IPS-NIHi7 (cell line): ENCODE measurements around the gene GALNT10.
"Not testable (repeated sequence)": the region's sequence is repeated elsewhere in the genome, so short reads cannot be mapped to it uniquely, and the experiment has no call there.

Experiments
- DNase-seq: peaks from one replicate; pipeline ENCODE4 v3.0.0; 2012; ENCODE audit warnings: mixed read lengths; ENCODE audit errors: extremely low spot score

The GALNT10 gene

DNA sequence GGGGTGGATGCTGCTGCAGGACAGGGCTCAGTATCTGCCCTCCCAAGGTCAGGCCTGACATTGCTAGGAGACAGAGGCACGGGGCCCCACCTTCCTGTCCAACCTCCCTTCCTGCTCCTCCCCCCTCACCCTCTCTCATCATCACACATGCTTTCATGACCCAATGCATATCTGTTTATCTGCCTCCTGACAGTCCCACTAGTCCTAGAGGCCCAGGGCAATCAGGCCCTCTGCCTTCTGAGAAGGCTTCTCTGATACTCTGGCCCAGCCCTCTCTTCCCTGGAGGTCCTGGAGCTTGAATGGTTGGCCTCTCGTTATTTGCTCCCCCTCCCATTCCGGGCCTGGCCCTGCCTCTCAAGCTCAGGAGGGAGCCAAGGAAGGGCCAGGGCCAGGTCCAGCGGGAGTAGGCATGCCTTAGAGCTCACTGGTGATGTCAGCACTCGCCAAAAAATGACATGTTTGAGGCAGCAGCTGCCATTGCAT lies 164.6 kb downstream of the GALNT10 start:
- DNase-seq = peak; percentile 54

DNA sequence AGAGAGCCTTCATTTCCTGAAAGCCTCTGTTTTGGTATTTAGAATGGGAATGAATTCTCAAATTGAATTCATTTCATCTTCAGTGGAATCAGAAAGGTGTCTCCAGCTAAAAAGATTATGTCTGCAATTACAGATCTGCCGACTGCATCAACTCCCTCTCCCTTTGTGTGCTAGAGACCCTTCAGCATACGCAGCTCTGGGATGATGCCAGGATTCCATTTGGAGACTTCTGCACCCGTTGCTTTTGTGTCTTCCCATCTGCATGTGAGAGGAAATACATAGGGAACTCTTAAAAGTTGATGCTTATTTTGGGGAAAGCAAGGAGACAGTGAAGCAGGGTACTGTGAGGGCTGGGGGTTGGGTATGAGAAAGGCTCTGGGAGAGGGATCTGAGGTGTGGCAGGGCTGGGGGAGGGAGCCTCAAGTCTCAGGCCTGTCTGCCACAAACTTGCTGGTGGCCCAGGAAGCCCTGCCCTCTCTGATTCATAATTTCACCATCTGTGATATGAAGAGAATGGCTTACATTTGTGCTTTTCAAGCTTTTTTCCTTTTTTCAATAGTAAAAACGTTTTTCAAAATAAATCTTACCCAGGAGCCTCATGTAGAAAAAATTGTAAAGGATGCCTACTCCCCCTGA lies 165.6 kb downstream of the GALNT10 start:
- DNase-seq = no peak

DNA sequence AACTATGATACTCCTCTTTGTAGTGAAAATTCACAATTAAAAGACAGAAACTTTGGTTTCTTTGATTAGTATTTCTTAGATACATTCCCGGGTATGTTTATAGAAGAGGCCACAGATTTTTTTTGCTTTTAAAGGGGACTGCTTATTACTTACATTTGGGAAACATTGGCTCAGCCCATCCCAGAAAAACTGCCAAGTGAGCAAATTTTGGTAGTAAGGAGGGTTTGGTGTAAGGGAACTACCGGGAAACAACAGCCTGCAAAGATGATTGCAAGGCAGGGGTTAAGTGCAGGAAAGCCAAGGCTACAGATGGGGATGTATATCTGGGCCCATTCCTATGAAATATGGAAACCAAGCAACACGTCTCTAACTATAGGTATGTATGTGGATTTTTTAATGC lies 166.4 kb downstream of the GALNT10 start:
- DNase-seq = no peak

DNA sequence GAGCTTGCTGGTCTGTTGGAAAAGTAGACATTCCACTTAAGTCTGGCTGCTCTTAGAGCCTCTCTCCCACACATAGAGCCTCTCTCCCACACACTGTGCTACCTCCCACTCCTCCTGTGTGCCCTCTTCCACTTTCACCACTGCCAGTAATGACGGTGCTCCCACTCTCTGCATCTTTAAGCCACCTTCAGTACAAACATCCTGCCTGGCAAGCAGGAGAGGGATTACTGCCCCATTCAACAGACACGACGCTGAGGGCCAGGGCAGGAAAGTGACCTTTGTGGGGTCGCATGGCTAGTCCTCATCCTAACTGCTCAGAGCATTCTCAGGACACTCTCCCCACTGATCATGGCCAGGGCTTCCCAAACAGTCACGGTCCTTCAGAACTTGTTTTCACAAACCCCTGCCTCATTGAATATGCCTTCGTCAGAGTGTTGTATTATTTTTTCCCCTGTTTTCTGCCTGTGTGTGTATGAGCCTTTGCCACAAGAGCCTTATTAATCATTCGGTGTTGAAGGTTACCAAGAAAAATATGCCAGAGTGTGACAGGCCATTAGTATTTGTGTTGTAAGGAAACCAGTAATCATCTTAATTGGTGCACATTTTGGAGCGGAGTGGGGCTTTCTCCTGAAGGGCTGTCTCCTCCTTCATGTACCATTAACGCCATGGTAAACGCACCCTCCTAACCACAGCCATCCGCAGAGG lies 168.1 kb downstream of the GALNT10 start:
- DNase-seq = no peak

DNA sequence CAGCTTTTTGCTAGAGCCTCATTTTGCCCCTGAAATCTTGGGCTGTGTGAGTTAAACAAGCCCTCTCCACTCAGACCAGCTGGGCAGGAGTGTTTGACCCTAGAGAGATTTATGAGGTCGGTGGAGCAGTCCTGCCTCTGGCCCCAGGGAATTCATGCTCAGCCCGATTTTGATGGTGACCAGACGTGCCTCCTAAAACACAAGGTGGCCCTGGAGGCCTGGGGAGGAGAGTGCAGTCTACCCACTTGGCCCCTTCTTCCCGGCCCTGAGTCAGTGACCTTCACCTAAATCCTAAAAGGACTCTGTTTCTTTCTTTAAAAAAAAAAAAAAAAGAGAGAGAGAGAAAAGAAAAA lies 168.7 kb downstream of the GALNT10 start:
- DNase-seq = no peak

DNA sequence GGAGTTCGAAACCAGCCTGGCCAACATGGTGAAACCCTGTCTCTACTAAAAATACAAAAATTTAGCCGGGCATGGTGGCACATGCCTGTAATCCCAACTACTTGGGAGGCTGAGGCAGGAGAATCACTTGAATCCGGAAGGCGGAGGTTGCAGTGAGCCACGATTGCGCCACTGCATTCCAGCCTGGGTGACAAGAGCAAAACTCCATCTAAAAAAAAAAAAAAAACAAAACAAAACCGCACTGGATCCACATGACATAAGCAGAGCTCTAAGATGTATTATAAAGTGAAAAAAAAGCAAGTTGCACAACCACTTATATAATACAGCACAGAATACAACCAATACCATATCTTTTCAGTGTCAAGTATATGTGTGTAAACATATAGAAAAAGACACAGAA lies 169.7 kb downstream of the GALNT10 start:
- DNase-seq = not testable (repeated sequence)

DNA sequence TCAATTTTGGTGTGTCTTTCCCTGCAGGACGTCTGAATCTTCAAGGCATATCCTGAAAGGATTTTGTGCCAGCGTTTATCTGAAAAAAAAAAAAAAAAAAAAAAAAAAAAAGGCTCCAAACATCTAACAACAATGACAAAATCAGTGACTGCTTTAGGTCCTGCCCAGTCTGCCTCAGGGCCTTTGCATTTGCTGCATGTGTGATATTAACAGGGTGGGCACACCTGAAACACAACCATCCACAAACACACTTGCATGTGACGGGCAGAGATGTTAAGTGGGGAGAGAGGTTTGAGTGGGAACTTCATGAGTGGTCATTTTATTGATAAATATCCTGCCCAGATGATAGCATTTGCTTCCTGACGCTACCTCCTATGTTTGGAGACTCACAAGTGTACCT lies 172.9 kb downstream of the GALNT10 start:
- no peak for DNase-seq

DNA sequence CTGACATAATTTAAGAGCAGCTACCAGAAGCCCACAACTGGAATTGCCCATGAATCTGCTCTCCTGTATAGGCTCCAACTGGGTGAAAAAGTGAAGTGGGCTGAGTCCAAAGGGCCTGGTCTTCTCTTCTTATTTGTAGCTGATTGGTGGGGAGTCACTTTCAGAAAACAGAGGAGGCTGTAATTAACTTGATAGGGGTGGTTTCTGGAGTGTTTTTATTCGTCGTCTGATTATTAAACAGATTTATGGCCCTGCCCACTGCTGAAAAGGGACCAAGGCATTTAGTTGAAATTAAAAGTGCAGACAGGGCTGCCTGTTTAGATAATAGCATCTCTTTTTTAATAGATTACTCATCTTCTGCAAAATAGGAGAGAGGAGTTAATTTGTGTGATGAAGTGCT lies 174.2 kb downstream of the GALNT10 start:
- DNase-seq = no peak

DNA sequence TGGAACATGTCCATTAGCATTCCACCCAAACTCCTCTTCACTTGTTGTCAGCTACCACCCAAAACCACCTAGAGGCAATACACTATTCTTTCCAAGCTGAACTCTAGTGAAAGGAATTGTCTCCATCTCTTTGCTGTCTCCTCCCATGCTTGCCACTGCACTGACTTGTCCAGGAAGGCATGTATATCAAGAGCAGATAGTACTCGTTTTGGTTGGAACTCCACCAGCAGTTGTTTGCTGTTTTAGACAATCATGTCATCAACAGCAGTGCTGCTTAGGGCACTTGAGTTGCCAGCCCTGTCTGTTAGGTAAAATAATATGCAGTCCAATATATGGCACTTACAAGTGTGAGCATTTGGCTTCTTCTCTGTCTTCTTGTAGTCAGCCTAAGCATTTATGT lies 175.3 kb downstream of the GALNT10 start:
- no peak for DNase-seq

DNA sequence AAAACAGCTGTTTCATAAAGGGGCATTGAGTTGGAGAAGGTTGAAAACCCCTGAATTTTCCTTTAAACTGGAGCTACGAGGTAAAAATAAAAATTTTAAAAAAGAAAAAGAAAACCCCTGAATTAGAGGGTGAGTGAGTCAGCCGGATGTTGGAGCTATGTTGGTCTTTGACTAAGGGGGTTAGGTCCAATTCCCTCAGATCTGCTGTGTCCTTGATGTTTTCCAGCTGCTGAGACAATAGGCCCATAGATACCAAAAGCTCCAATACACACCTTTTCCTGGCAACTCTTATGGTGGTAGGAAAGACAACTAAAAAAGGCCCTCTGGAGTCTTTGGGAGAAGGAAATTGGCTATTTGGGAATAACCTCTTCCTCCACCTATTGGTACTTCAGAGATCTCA lies 175.8 kb downstream of the GALNT10 start:
- DNase-seq = no peak

DNA sequence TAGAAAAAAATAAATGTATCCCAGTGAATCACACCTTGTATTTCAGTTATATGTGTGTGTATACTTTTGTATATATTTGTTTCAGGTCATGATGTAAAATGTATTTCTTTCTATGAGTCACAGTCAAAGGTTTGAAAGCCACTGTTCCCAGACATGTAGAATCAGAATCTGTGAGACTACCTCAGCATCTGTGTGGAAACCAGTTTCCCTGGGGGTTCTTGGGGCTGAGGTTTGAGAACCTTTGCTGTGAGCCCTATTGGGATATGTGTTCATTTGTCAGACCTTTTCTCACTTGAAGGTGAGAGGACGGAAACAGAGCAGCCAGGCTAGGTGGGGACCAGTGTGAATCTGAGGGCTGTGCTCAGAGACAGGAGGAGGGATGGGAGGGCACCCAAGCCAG lies 176.6 kb downstream of the GALNT10 start:
- DNase-seq = no peak

DNA sequence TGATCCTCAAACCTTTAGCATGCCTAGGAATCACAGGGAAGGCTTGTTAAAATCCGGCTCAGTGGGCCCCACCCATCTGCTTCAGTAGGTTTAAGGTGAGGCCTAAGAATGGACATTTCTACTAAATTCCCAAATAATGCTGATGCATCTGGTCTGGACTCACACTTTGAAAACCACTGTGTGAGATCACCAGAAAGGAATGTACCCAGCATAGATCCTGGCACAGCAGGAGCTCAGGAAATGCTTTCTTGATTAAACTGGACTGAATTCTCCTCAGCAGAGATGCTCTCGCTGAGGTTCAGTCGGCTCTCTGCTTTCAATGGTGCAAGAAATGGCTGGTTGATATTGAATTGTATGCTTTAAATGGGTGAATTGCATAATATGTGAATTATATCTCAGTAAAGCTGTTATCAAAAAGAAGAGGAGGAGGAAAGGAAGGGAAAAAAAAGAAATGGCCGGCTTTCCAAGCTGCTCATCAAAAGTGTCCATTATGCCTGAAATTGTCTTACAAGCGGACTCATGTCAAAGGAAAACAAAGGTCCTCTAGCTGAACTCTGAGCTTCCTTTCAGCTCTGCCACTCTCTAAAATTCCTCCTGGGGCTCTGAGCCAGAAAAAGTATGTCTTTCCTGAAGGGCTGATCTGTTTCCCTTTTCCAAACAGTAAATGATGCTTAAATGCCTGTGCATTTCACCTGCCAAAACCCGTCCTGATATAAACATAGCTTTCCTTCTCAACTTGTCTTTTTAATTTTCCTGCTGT lies 177.7 kb downstream of the GALNT10 start:
- DNase-seq = peak; percentile 78

DNA sequence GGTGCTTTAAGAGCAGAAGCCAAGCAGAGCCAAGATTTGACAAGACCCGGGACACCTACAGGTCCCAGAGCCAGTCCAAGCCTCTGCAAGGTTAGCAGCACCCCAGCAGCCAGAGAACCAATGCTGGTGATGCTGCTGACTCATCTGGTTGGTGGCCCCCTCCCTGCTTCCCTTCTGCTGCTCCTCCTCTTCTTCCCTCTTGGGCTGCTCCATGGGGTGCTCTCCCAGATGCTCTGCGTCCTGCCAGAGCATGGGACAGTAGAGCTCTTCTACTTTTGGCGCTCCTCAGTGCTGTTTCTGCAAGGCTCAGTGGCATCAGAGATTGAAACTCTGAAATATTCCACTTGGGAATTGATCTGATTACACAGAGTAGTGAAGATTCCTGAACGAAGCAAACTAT lies 179.1 kb downstream of the GALNT10 start:
- DNase-seq = no peak

DNA sequence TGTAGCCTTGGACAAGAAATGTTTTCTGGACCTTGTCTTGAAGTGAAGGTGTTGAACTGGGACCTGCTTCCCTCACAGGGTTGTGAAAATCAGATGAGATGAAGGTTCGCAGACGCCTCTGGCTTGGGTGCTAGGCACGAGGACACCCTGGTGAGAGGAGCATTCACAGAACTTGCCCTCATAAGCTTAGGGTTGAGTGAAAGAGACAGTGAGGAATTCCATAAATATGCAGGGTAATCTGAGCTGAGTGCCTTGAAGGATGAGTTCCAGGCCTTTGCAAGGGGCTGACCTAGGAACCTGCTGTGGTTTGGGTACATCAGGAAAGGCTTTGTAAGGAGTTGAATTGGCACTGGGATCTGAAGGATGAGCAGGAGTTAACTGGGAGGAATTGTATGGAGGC lies 179.6 kb downstream of the GALNT10 start:
- no peak for DNase-seq

DNA sequence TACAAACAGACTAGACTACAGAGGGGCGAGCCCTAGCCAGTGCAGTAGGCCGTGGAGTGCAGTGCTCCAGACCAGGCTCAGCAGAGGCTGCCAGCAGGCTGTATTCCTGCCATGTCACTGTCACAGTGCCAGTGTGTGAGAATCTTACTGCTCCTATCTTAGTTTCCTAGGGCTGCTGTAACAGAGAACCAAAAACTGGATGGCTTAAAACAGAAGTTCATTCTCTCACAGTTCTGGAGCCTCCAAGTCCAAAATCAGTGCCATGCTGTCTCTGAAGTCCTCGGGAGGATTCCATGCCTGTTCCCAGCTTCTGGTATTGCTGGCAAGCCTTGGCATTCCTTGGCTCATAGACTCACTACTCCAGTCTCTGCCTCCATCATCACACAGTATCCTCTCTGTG lies 180.3 kb downstream of the GALNT10 start:
- DNase-seq = no peak

DNA sequence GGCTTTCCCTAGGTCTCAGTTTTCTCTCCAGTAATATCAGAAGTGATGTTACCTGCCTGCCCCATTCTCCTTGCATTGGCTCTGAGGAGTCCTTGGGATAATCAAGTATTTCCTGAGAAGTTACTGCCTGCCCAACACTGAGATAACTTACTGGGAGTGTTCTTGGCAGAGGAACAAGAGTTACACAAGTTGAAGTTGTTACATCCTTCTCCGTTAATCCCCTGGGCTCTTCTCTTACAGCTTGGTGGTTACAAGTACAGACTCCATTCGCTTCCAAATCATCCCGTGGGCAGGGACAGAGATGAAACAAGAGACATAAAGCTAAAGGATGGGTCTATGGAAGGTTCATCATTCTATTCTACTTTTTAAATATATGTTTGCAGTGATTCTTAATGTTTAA lies 181.2 kb downstream of the GALNT10 start:
- DNase-seq = no peak

DNA sequence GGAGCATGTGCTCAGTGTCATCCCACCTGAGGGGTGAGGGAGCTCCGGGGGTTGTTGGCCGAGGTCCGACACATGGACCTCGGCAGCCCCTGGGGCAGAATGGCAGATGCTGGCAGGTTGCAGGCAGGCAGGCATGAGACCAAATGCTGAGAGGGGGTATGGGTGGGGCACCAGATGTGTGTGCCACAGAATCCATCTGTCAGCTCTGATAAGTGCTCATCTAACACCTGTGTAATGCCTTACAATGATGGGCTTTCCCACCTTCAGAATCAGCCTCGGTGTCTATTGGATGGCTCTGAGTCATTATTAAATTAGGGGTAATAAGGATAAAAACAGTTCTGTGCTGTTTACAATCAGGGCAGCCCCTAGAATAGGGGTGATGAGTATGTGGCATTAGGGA lies 182.1 kb downstream of the GALNT10 start:
- no peak for DNase-seq

DNA sequence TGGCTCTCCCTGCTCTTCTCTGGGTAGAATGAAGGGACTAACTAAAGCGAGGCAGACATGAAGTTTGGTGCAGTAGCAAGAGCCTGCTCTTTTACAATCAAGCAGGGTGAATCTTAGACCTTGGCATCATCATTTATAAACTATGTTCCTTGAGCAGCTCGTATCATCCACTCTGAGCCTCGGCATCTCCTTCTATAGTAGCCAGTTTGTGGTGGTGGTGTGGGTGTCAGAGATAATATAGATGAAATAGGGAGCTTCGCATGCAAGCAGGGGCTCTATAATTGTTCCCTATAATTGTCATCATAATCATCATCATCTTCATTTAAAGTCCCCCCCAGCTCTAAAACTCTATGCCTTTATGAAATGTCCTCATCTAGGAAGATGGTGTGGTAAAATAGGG lies 182.8 kb downstream of the GALNT10 start:
- no peak for DNase-seq

DNA sequence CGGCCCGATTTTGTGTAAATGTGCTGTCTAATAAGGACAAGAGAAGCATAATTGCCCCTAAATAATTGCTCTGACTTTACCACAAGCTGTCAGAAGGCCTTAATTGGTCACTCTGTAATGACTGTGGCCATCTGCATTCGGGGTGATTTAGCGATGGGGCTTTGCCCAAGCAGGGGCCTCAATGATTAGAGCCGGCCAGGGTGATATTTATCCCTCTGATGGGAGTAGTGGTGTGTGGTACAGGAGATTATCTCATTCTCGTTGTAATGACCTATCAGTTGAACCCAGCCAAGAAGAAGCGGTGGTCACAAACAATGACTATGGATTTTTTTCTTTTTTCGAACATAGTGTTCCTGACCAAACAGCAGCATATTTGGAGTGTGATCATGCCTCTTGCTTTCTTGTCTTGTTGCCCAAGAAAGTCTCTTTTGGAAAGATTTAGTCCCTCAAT lies 183.2 kb downstream of the GALNT10 start:
- DNase-seq = no peak

DNA sequence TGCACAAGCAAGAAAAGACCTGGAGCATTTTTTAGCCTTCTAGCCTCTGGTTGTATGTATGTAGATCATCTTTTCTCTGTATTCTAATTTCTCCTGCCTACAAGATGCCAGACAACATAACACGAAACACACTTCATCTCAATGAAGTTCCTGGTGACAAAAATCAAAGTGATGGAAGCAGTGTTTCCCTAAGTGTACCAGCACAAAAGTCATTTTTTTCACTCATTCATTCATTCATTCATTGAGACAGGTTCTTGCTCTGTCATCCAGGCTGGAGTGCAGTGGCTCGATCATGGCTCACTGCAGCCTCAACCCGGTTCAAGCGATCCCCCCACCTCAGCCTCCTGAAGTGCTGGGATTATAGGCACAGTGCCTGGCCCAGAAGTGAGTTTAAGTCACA lies 183.7 kb downstream of the GALNT10 start:
- no peak for DNase-seq

DNA sequence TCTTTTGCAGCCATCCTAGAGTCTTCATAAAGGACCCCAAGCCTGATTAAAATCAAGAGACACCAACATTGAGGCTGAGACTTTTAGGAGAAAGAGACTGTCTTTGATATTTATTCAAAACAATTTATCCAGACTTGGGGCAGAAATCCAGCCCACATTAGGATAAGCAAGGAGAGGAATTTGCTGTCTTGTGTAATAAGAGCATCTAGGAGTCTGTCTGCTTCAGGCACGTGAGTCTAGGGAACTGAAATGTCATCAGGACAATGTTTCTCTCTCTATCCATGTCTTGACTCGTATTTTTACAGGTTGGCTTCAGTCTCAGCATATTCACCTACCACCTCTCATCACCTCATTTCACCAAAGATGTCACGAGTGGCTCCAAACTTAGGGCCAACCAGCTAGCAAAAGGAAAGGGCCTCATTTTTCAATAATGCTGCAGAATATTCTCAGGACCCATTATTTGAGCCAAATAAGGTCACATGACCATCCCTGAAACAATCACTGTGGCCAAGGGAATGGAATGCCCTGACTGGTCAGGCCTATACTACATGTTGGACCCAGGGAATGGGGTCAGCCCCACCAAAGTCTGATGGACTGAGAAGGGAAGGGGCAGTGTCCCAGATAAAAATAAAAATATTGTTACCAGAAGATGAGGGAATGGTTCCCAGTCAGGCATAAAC lies 184.9 kb downstream of the GALNT10 start:
- no peak for DNase-seq

DNA sequence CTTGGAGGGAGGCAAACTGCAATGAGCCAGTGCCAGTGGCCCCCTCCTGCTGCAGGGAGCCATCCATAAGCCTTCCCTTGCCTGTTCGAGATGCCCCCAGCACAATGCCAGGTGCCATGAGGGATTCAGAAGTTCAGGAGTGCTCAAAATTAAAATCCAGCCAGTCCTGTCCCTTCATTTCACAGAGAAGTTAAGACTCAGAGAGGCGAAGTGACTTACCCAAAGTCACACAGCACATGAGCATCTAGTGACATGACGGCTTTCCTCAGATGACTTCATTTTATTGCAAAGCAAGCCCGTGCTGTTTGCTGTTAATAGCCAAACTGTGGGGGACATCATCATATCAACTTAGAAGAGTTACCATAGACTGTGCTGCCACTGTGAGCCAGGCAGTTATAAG lies 185.9 kb downstream of the GALNT10 start:
- no peak for DNase-seq
